ENCODE results near the gene RAB3GAP2.
"Not testable (repeated sequence)": the region's sequence is repeated elsewhere in the genome, so short reads cannot be mapped to it uniquely, and the experiment has no call there.

RAB3GAP2 gene

DNA sequence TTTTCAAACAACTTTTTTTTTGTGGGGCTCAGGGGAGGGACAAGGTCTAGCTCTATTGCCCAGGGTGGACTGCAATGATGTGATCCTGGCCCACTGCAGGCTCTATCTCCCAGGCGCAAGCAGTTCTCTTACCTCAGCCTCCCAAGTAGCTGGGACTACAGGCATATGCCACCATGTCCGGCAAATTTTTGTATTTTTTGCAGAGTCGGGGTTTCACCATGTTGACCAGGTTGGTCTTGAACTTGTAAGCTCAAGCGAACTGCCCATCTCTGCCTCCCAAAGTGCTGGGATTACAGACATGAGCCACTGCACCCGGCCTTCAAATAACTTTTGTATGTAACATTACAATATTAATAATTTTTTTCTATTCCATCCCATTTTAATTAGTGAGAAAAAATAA, 33.0 kb downstream of the RAB3GAP2 start:
- TF ChIP-seq, protein P1, sequence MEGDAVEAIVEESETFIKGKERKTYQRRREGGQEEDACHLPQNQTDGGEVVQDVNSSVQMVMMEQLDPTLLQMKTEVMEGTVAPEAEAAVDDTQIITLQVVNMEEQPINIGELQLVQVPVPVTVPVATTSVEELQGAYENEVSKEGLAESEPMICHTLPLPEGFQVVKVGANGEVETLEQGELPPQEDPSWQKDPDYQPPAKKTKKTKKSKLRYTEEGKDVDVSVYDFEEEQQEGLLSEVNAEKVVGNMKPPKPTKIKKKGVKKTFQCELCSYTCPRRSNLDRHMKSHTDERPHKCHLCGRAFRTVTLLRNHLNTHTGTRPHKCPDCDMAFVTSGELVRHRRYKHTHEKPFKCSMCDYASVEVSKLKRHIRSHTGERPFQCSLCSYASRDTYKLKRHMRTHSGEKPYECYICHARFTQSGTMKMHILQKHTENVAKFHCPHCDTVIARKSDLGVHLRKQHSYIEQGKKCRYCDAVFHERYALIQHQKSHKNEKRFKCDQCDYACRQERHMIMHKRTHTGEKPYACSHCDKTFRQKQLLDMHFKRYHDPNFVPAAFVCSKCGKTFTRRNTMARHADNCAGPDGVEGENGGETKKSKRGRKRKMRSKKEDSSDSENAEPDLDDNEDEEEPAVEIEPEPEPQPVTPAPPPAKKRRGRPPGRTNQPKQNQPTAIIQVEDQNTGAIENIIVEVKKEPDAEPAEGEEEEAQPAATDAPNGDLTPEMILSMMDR (IDR thresholded peaks at IDR 0.05; ENCODE audit: insufficient read depth, low read depth, low read length, missing control alignments) = no peak
- DNase-seq (ENCODE audit: low read depth) = no peak
- no peak overlapping the region for H3K4me3 ChIP-seq (ENCODE audit: low read depth, low read length)

DNA sequence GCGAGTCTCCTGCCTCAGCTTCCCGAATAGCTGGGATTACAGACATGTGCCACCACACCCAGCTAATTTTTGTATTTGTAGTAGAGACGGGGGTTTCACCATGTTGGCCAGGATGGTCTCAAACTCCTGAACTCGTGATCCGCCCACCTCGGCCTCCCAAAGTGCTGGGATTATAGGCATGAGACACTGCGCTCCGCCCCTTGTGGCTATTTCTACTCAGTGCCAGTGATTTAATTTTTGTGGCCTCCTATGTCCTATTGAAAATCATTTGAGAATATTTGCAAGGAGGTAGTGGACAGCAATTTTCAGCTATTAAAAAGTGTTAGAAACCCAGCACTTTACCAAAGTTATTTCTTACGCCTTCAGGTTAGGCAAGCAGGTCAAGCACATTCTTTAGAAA, 36.0 kb downstream of the RAB3GAP2 start:
- H3K4me3 ChIP-seq (ENCODE audit: low read depth, low read length); DNase-seq (ENCODE audit: low read depth): not testable (repeated sequence)

DNA sequence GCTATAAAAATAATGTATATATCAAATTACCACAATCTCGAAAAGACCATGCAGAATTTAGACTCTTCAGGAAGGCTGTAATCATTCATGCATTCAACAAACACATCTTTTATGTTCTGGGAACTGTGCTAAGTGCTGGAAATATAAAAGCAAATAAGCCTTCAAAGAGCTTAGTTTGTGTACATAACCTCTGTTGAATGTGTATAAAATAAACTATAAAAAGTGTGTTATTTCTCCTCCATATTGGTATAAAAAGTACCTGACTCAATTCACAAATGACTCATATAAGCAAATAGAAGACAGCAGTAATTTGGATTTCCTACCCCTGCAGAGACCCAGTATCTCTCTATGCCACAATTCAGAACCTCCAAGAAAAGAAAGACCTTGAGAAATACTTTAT, 36.8 kb downstream of the RAB3GAP2 start:
- TF ChIP-seq, protein P1 (IDR thresholded peaks at IDR 0.05; ENCODE audit: insufficient read depth, low read depth, low read length, missing control alignments) = no peak
- DNase-seq (ENCODE audit: low read depth) = no peak
- no peak overlapping the region for H3K4me3 ChIP-seq (ENCODE audit: low read depth, low read length)

DNA sequence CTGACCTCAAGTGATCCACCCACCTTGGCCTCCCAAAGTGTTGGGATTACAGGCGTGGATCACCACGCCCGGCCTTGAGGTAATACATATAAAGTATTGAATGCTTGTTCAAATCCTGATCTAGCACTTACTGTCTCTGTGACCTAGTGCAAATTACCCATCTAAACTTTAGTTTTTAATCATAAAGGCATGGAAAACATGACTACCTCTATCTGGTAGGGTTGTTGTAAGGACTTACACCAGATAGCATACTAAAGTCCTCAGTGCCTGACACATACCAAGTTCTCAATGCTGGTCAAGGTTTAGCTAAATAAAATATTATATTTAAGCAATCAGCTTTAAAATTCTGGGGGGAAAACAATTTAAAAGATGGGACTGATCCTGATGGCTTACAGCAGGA, 38.3 kb downstream of the RAB3GAP2 start:
- H3K4me3 ChIP-seq (ENCODE audit: low read depth, low read length) = no peak overlapping the region
- no peak for DNase-seq (ENCODE audit: low read depth)
- TF ChIP-seq, protein P1 (IDR thresholded peaks at IDR 0.05; ENCODE audit: insufficient read depth, low read depth, low read length, missing control alignments) = no peak

DNA sequence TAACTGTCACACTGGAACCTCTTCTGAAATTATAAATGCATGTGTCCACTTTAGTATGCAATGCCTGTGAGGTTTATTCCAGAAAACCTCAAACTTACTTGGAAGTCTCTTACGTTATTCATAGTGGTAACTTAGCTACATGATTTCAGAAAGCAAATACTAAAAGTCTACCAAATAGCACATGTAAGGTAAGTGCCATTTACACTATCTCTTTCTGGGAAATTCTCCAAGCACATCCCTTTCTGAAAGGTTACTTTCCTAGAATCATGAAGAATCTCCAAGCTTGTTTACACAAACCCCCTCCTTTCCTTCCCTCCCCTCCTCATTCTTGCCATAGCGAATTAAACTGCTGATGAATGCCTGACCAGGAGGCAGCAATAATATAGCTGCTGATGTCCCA, 42.5 kb downstream of the RAB3GAP2 start:
- no peak for DNase-seq (ENCODE audit: low read depth)
- no peak overlapping the region for H3K4me3 ChIP-seq (ENCODE audit: low read depth, low read length)
- TF ChIP-seq, protein P1 (IDR thresholded peaks at IDR 0.05; ENCODE audit: insufficient read depth, low read depth, low read length, missing control alignments) = no peak

DNA sequence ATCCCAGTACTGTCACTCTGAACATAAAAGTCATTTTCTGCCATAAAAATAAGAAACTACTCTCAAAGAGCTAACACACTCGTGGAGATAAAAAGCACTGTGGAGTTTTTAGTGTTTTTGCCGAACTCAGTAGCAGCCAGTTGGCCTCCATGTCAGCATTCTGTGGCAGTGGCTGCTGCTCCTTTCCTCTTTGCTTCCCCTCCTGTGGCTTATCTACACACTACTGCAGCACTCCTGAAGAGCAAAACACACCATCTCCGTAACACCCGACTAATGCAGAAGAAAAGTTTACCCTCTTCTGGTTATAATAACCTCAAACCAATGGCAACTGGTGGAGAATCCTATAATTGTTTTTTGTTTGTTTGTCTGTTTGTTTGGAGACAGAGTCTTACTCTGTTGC, 44.9 kb downstream of the RAB3GAP2 start:
- no peak overlapping the region for H3K4me3 ChIP-seq (ENCODE audit: low read depth, low read length)
- TF ChIP-seq, protein P1 (IDR thresholded peaks at IDR 0.05; ENCODE audit: insufficient read depth, low read depth, low read length, missing control alignments) = no peak
- no peak for DNase-seq (ENCODE audit: low read depth)

DNA sequence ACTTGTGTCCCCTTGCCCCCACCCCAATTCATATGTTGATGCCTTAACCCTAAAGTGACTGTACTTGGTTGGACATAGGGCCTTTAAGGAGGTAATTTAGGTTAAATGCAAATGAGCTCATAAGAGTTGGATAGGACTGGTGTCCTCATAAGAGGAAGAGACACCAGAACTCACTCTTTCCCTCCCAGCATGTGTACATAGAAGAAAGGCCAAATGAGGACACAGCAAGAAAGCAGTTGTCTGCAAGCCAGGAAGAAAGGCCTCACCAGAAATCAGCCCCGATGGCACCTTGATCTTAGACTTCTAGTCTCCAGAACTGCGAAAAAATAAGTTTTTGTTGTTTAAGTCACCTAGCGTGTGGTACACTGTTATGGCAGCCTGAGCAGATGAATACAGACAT, 45.5 kb downstream of the RAB3GAP2 start:
- H3K4me3 ChIP-seq (ENCODE audit: low read depth, low read length) = no peak overlapping the region
- DNase-seq (ENCODE audit: low read depth) = no peak
- TF ChIP-seq, protein P1 (IDR thresholded peaks at IDR 0.05; ENCODE audit: insufficient read depth, low read depth, low read length, missing control alignments) = no peak

Data from GM12865 (cell line).